CD14-positive monocyte (primary cell): ENCODE data around the gene NOP58. TPM values are rescaled to one million over a fixed set of nuclear protein-coding genes. Genes with fewer than 3 reads are reported as not detected.
"Not testable (repeated sequence)": the region's sequence is repeated elsewhere in the genome, so short reads cannot be mapped to it uniquely, and the experiment has no call there.

Experiments used
- DNase-seq, 3 donors: peaks; one replicate each; pipeline ENCODE4 v3.0.0-alpha.2; 2011 to 2022
- H2AFZ ChIP-seq: 2 replicates; pipeline ENCODE4 v1.6.0; 2012; ENCODE audit warnings: mild to moderate bottlenecking, low read depth, low read length, inconsistent platforms; ENCODE audit not compliant: insufficient read depth, poor library complexity, severe bottlenecking
- H3K27ac ChIP-seq, 2 donors: 1 replicate in 1 of 2; 2 replicates in 1 of 2; pipeline ENCODE4 v1.5.1; 2012 to 2013; ENCODE audit warnings: low read length in 2 of 2, control low read depth in 1 of 2, inconsistent platforms in 1 of 2, low read depth in 1 of 2, mild to moderate bottlenecking in 1 of 2
- H3K27me3 ChIP-seq, 2 donors: one replicate each; pipeline versions ENCODE4 v1.6.0 to v1.6.1; 2011 to 2013; ENCODE audit warnings: low read length in 2 of 2; ENCODE audit not compliant: control insufficient read depth in 2 of 2, insufficient read depth in 2 of 2
- H3K36me3 ChIP-seq, 2 donors: replicated peaks in 1 of 2; 1 replicate in 1 of 2; 2 replicates in 1 of 2; pipeline versions ENCODE4 v1.5.1 to v1.6.1; 2012 to 2013; ENCODE audit warnings: low read length in 2 of 2, control low read depth in 1 of 2, inconsistent platforms in 1 of 2, mild to moderate bottlenecking in 1 of 2; ENCODE audit not compliant: insufficient read depth in 2 of 2, control insufficient read depth in 1 of 2
- H3K4me1 ChIP-seq, 2 donors: 1 replicate in 1 of 2; 2 replicates in 1 of 2; pipeline versions ENCODE4 v1.5.1 to v1.6.1; 2012 to 2013; ENCODE audit warnings: low read length in 2 of 2, control low read depth in 1 of 2, inconsistent platforms in 1 of 2, mild to moderate bottlenecking in 1 of 2, moderate library complexity in 1 of 2; ENCODE audit not compliant: insufficient read depth in 2 of 2, control insufficient read depth in 1 of 2
- H3K4me2 ChIP-seq: replicated peaks from 2 replicates; pipeline ENCODE3; 2012; ENCODE audit warnings: low read length, moderate library complexity, mild to moderate bottlenecking; ENCODE audit not compliant: poor library complexity, severe bottlenecking; ENCODE audit errors: extremely low read depth
- H3K4me3 ChIP-seq, 3 experiments: fragments of 200-600 bp in 1 of 3; sonication (generic) in 1 of 3; replicated peaks in 1 of 3; 1 replicate in 2 of 3; 2 replicates in 1 of 3; pipeline ENCODE4 v1.5.1; 2011 to 2013; ENCODE audit warnings: low read length in 3 of 3, mild to moderate bottlenecking in 3 of 3, control low read depth in 2 of 3, low read depth in 2 of 3, inconsistent platforms in 1 of 3, moderate library complexity in 1 of 3
- H3K79me2 ChIP-seq: 2 replicates; pipeline ENCODE4 v1.6.0; 2012; ENCODE audit warnings: mild to moderate bottlenecking, control low read depth, inconsistent platforms, low read length, moderate library complexity; ENCODE audit not compliant: insufficient read depth
- H3K9ac ChIP-seq: 2 replicates; pipeline ENCODE4 v1.6.0; 2017; ENCODE audit warnings: low read length, mild to moderate bottlenecking; ENCODE audit not compliant: insufficient read depth, poor library complexity, severe bottlenecking
- H3K9me3 ChIP-seq, 2 donors: replicated peaks in 1 of 2; 1 replicate in 1 of 2; 2 replicates in 1 of 2; pipeline versions ENCODE4 v1.5.1 to v1.6.1; 2012 to 2013; ENCODE audit warnings: low read length in 2 of 2, control low read depth in 1 of 2; ENCODE audit not compliant: control insufficient read depth in 1 of 2, insufficient read depth in 1 of 2
- H4K20me1 ChIP-seq: 2 replicates; pipeline ENCODE4 v1.6.0; 2012; ENCODE audit warnings: mild to moderate bottlenecking, low read length, control low read depth, moderate library complexity; ENCODE audit not compliant: insufficient read depth
- H3K27ac Mint-ChIP-seq, 7 donors: one replicate each; pipeline ENCODE4 v1.8.0; 2020; ENCODE audit warnings: mild to moderate bottlenecking in 7 of 7, mixed read lengths in 7 of 7, moderate library complexity in 6 of 7, inconsistent platforms in 2 of 7
- H3K27me3 Mint-ChIP-seq, 3 donors: one replicate each; pipeline ENCODE4 v1.8.0; 2021 to 2022; ENCODE audit warnings: low read depth in 3 of 3, mild to moderate bottlenecking in 3 of 3, mixed read lengths in 3 of 3, moderate library complexity in 3 of 3, inconsistent platforms in 1 of 3
- H3K36me3 Mint-ChIP-seq, 2 donors: one replicate each; pipeline ENCODE4 v1.8.0; 2020; ENCODE audit warnings: mixed read lengths in 2 of 2, inconsistent platforms in 1 of 2, mild to moderate bottlenecking in 1 of 2
- H3K4me1 Mint-ChIP-seq: one replicate; pipeline ENCODE4 v1.8.0; 2020; ENCODE audit warnings: mild to moderate bottlenecking, mixed read lengths
- H3K4me3 Mint-ChIP-seq, 2 donors: one replicate each; pipeline ENCODE4 v1.8.0; 2020; ENCODE audit warnings: mild to moderate bottlenecking in 2 of 2, mixed read lengths in 2 of 2, moderate library complexity in 1 of 2
- H3K9me3 Mint-ChIP-seq, 7 donors: one replicate each; pipeline ENCODE4 v1.8.0; 2020 to 2022; ENCODE audit warnings: mixed read lengths in 7 of 7, mild to moderate bottlenecking in 6 of 7, moderate library complexity in 6 of 7, inconsistent platforms in 2 of 7
- CTCF ChIP-seq: fragments of 200-600 bp; IDR thresholded peaks from one replicate; pipeline ENCODE4 v1.8.0; 2022; ENCODE audit warnings: antibody characterized with exemption, mild to moderate bottlenecking
- WGBS: methylation state at CpG from one replicate; pipeline ENCODE4 v1.1.5; 2013; ENCODE audit warnings: missing lambda C conversion rate; ENCODE audit not compliant: insufficient coverage; 5-methylcytosine and 5-hydroxymethylcytosine counted together
- intact Hi-C, 2 donors: fragments of 100-400 bp; cut with micrococcal nuclease; formaldehyde crosslinking; loops; one replicate each; pipeline versions ENCODE4 v1.15.0 to v1.15.1; 2023
- polyA plus RNA-seq, 3 donors: library from polyadenylated mRNA; depleted of rRNA in 1 of 3; unstranded in 2 of 3; stranded (reverse) in 1 of 3; fragments of 300-500 nt in 2 of 3; fragments of >200 nt in 1 of 3; fragmentation: Illumina TruSeq in 2 of 3; gene quantifications; 1 replicate in 2 of 3; 2 replicates in 1 of 3; pipeline ENCODE4 v1.2.3, GENCODE V29; 2012 to 2021

Gene NOP58
- polyA plus RNA-seq, 3 donors, result 19.4 to 25.4 (median 22.5) TPM

- WGBS, result 100% methylated on average over 4 of the region's 9 CpGs
- intact Hi-C loops, result loop anchor here in 1 of 2 donors (10.0 kb wide), 1 partner anchor 105 kb away; the partner anchor contains the start of gene BMPR2
- Mint-ChIP-seq H3K4me1 (peaks cover 15% of the 10 kb centered on the region), H3K27ac (peak overlapping the region in 1 of 7 donors; percentile 18), H3K4me3 (no peak overlapping the region), H3K9me3 (no peaks in the 10 kb centered on the region), H3K36me3 (no peaks in the 10 kb centered on the region), H3K27me3 (no peaks in the 10 kb centered on the region)
- Histone ChIP-seq H3K79me2 (peaks cover 91% of the 10 kb centered on the region), H3K9me3 (no peaks in the 10 kb centered on the region), H3K4me3 (no peak overlapping the region), H3K4me1 (peaks cover 11 to 31% of the 10 kb centered on the region in 2 donors), H3K27me3 (no peaks in the 10 kb centered on the region), H3K4me2 (no peak overlapping the region), H3K9ac (no peak overlapping the region), H2AFZ (no peak overlapping the region), H3K36me3 (no peaks in the 10 kb centered on the region), H3K27ac (peak overlapping the region; percentile 20 to 56), H4K20me1 (peaks cover 82% of the 10 kb centered on the region)
- peak in 1 of 3 donors; percentile 7 for DNase-seq
- no peak for TF ChIP-seq CTCF
These were observed 4.0 kb downstream of the NOP58 start for GRCh38 chr2:202269585-202269984.

- Histone ChIP-seq H3K9me3 (no peaks in the 10 kb centered on the region), H3K4me3 (no peak overlapping the region), H3K4me1 (peaks cover 11 to 31% of the 10 kb centered on the region in 2 donors), H3K27me3 (no peaks in the 10 kb centered on the region), H2AFZ (no peak overlapping the region), H3K36me3 (peaks cover 3 to 5% of the 10 kb centered on the region in 2 donors), H3K9ac (no peak overlapping the region), H3K4me2 (no peak overlapping the region), H3K27ac (peak overlapping the region in 1 of 2 donors; percentile 56), H4K20me1 (peaks cover 90% of the 10 kb centered on the region), H3K79me2 (peaks cover 100% of the 10 kb centered on the region)
- H3K4me1 Mint-ChIP-seq, result peaks cover 15% of the 10 kb centered on the region
- H3K27me3 Mint-ChIP-seq, result no peaks in the 10 kb centered on the region
- no peak for TF ChIP-seq CTCF
- no peak for DNase-seq
- WGBS, result no CpG with 5 or more reads among the region's 3 CpGs
- no peak overlapping the region for H3K4me3 Mint-ChIP-seq
- peak overlapping the region in 4 of 7 donors; percentile 54 to 76 (median 70) for H3K27ac Mint-ChIP-seq
- peaks cover 2% of the 10 kb centered on the region in 2 donors for H3K36me3 Mint-ChIP-seq
- H3K9me3 Mint-ChIP-seq, result no peaks in the 10 kb centered on the region
- intact Hi-C loops, result no loop called here
These were observed 4.9 kb downstream of the NOP58 start for GRCh38 chr2:202270487-202270886.

- Histone ChIP-seq H3K27ac (peak overlapping the region in 1 of 2 donors; percentile 66), H3K36me3 (peaks cover 34 to 54% of the 10 kb centered on the region in 2 donors), H4K20me1 (peaks cover 66% of the 10 kb centered on the region), H3K79me2 (peaks cover 97% of the 10 kb centered on the region)
- H3K4me1 ChIP-seq, H3K27me3 ChIP-seq, H3K27me3 Mint-ChIP-seq, H2AFZ ChIP-seq, H3K9me3 ChIP-seq, H3K9me3 Mint-ChIP-seq, H3K9ac ChIP-seq, intact Hi-C loops, H3K4me3 Mint-ChIP-seq, H3K4me3 ChIP-seq, H3K4me2 ChIP-seq, H3K4me1 Mint-ChIP-seq: not testable (repeated sequence)
- WGBS, result 71% methylated on average over 5 of the region's 11 CpGs
- H3K36me3 Mint-ChIP-seq, result peaks cover 23 to 44% of the 10 kb centered on the region in 2 donors
- peak in 2 of 3 donors; percentile 20 to 63 for DNase-seq
- peak overlapping the region; percentile 6 to 81 (median 46) for H3K27ac Mint-ChIP-seq
These were observed 10.6 kb downstream of the NOP58 start for GRCh38 chr2:202276078-202276720.
